Measurements from ENCODE around the gene SRGAP3. TPM values are rescaled to one million over a fixed set of nuclear protein-coding genes. Genes with fewer than 3 reads are reported as not detected.
"Not testable (repeated sequence)": the region's sequence is repeated elsewhere in the genome, so short reads cannot be mapped to it uniquely, and the experiment has no call there.

SRGAP3 gene
- total RNA-seq, 5 donors from 2014 or later (not counting 1 experiment from before 2014, with no cell fraction given) = 1.4 to 4.4 (median 2.8) TPM

DNA sequence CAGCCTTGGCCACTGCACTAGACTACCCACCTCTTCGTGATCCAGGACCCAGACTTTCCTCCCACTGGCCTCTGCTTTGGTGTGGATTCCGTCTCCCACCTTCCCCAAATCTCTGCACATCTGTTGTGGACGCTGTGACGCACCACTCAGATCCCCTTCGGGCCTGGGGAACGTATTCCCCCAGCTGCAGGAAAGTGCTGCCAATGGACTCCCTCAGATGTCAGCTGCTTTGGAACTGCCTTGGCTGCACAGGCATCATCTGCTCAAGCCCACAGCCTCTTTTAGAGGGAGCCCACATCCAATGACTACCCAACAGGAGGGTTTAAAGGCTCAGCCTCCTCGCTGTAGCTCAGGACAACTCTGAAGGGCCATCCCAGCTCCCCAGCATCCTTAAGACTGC lies 152.0 kb downstream of the SRGAP3 start:
- ChIA-PET CTCF (interaction anchor here in 1 of 2 donors (0.5 kb wide), 1 partner anchor 207 kb away, joined by 4 read pairs; no protein-coding TSS in a partner anchor), POLR2A (no interaction called here)
- peaks cover 0 to 9% of the 10 kb centered on the region in 2 experiments for H3K27me3 ChIP-seq (replicated peaks in 1 of 2; ENCODE audit: control insufficient read depth in 2 of 2, extremely low read depth in 1 of 2, insufficient read depth in 2 of 2, low read length in 1 of 2)
- peaks cover 0 to 2% of the 10 kb centered on the region in 2 donors for H3K27me3 Mint-ChIP-seq
- H3K27ac ChIP-seq (ENCODE audit: low read length) = no peak overlapping the region
- H3K36me3 Mint-ChIP-seq = no peaks in the 10 kb centered on the region
- 91% methylated on average over 7 of the region's 7 CpGs for WGBS (ENCODE audit: insufficient coverage)
- ATAC-seq (replicated peaks in 1 of 4) (no peak), DNase-seq (no peak)
- H3K9me3 Mint-ChIP-seq = no peaks in the 10 kb centered on the region
- H3K4me1 ChIP-seq (ENCODE audit: control insufficient read depth in 1 of 2, extremely low read depth in 1 of 2, insufficient read depth in 2 of 2, low read length in 2 of 2) = no peaks in the 10 kb centered on the region
- H3K27ac Mint-ChIP-seq = no peak overlapping the region
- H3K4me3 ChIP-seq (ENCODE audit: control insufficient read depth in 1 of 2, extremely low read depth in 1 of 2, low read length in 1 of 2) = no peak overlapping the region
- H3K4me3 Mint-ChIP-seq = no peak overlapping the region
- no peaks in the 10 kb centered on the region for H3K4me1 Mint-ChIP-seq
- no peaks in the 10 kb centered on the region for H3K9me3 ChIP-seq
- no peaks in the 10 kb centered on the region for H3K36me3 ChIP-seq (ENCODE audit: control insufficient read depth in 2 of 2, extremely low read depth in 1 of 2, insufficient read depth in 1 of 2, low read length in 1 of 2)

GRCh38 chr3:9091486-9092235 lies 157.8 kb downstream of the SRGAP3 start:
- Histone ChIP-seq H3K4me1 (ENCODE audit: control insufficient read depth in 1 of 2, extremely low read depth in 1 of 2, insufficient read depth in 2 of 2, low read length in 2 of 2) (no peaks in the 10 kb centered on the region), H3K27me3 (replicated peaks in 1 of 2; ENCODE audit: control insufficient read depth in 2 of 2, extremely low read depth in 1 of 2, insufficient read depth in 2 of 2, low read length in 1 of 2) (peaks cover 0 to 3% of the 10 kb centered on the region in 2 experiments), H3K27ac (ENCODE audit: low read length) (no peak overlapping the region), H3K9me3 (no peaks in the 10 kb centered on the region), H3K36me3 (ENCODE audit: control insufficient read depth in 2 of 2, extremely low read depth in 1 of 2, insufficient read depth in 1 of 2, low read length in 1 of 2) (no peaks in the 10 kb centered on the region), H3K4me3 (ENCODE audit: control insufficient read depth in 1 of 2, extremely low read depth in 1 of 2, low read length in 1 of 2) (no peak overlapping the region)
- POLR2A ChIA-PET = no interaction called here
- WGBS (ENCODE audit: insufficient coverage) = 81% methylated on average over 13 of the region's 15 CpGs
- no peaks in the 10 kb centered on the region for H3K36me3 Mint-ChIP-seq
- H3K27ac Mint-ChIP-seq = no peak overlapping the region
- no peaks in the 10 kb centered on the region for H3K4me1 Mint-ChIP-seq
- no peak overlapping the region for H3K4me3 Mint-ChIP-seq
- no peaks in the 10 kb centered on the region for H3K27me3 Mint-ChIP-seq
- no peaks in the 10 kb centered on the region for H3K9me3 Mint-ChIP-seq
- ATAC-seq (replicated peaks in 1 of 4) (no peak), DNase-seq (no peak)
- CTCF ChIA-PET = no interaction called here

GRCh38 chr3:9088441-9089353 lies 160.7 kb downstream of the SRGAP3 start:
- Mint-ChIP-seq H3K36me3 (no peaks in the 10 kb centered on the region), H3K9me3 (no peaks in the 10 kb centered on the region), H3K27me3 (no peaks in the 10 kb centered on the region), H3K27ac (no peak overlapping the region), H3K4me1 (no peaks in the 10 kb centered on the region), H3K4me3 (no peak overlapping the region)
- ChIA-PET CTCF (no interaction called here), POLR2A (no interaction called here)
- ATAC-seq (replicated peaks in 1 of 4) (no peak), DNase-seq (no peak)
- H3K4me3 ChIP-seq (ENCODE audit: control insufficient read depth in 1 of 2, extremely low read depth in 1 of 2, low read length in 1 of 2) = no peak overlapping the region
- H3K36me3 ChIP-seq (ENCODE audit: control insufficient read depth in 2 of 2, extremely low read depth in 1 of 2, insufficient read depth in 1 of 2, low read length in 1 of 2) = no peaks in the 10 kb centered on the region
- H3K27ac ChIP-seq (ENCODE audit: low read length) = no peak overlapping the region
- H3K27me3 ChIP-seq (replicated peaks in 1 of 2; ENCODE audit: control insufficient read depth in 2 of 2, extremely low read depth in 1 of 2, insufficient read depth in 2 of 2, low read length in 1 of 2) = peaks cover 0 to 3% of the 10 kb centered on the region in 2 experiments
- no peaks in the 10 kb centered on the region for H3K4me1 ChIP-seq (ENCODE audit: control insufficient read depth in 1 of 2, extremely low read depth in 1 of 2, insufficient read depth in 2 of 2, low read length in 2 of 2)
- H3K9me3 ChIP-seq = no peaks in the 10 kb centered on the region
- WGBS (ENCODE audit: insufficient coverage) = 85% methylated on average over 6 of the region's 12 CpGs

DNA sequence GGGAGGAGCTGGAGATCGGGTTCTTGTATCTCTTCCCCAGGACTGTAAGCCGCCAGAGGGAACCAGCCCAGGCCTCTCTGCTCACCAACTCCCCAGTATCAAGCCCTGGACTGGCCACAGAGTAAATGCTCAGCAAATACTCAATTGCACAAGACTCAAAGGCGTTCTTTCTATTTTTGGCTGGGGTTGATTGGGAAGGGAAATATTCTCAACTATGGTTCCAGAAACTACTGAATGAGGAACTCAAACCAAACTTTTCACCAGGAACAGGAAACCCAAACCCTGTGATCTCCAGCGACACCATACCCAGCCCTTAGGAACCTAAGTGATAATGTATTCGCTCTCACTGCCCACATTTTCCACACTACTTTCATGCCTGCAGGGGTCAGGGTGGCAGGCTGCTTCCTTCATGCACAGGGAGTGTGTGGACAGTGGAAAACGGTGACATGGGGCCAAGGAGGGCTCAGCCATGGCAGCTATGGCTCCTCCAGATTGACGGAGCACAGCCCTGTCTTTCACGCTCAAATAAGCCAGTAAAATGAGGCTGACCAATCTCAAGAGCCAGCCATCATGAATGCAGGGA lies 161.5 kb downstream of the SRGAP3 start:
- ChIA-PET POLR2A (interaction anchor here in 1 of 2 donors (0.6 kb wide), 1 partner anchor 195 kb away, joined by 5 read pairs; no protein-coding TSS in a partner anchor), CTCF (no interaction called here)
- Mint-ChIP-seq H3K4me3 (no peak overlapping the region), H3K36me3 (no peaks in the 10 kb centered on the region), H3K27me3 (no peaks in the 10 kb centered on the region), H3K27ac (no peak overlapping the region), H3K9me3 (no peaks in the 10 kb centered on the region), H3K4me1 (no peaks in the 10 kb centered on the region)
- Histone ChIP-seq H3K36me3 (ENCODE audit: control insufficient read depth in 2 of 2, extremely low read depth in 1 of 2, insufficient read depth in 1 of 2, low read length in 1 of 2) (no peaks in the 10 kb centered on the region), H3K27ac (ENCODE audit: low read length) (no peak overlapping the region), H3K27me3 (replicated peaks in 1 of 2; ENCODE audit: control insufficient read depth in 2 of 2, extremely low read depth in 1 of 2, insufficient read depth in 2 of 2, low read length in 1 of 2) (peaks cover 0 to 3% of the 10 kb centered on the region in 2 experiments), H3K4me3 (ENCODE audit: control insufficient read depth in 1 of 2, extremely low read depth in 1 of 2, low read length in 1 of 2) (no peak overlapping the region), H3K9me3 (no peaks in the 10 kb centered on the region), H3K4me1 (ENCODE audit: control insufficient read depth in 1 of 2, extremely low read depth in 1 of 2, insufficient read depth in 2 of 2, low read length in 2 of 2) (no peaks in the 10 kb centered on the region)
- 67% methylated on average over 3 of the region's 8 CpGs for WGBS (ENCODE audit: insufficient coverage)
- DNase-seq = no peak
- no peak for ATAC-seq (replicated peaks in 1 of 4)

- H3K4me1 ChIP-seq (ENCODE audit: control insufficient read depth in 1 of 2, extremely low read depth in 1 of 2, insufficient read depth in 2 of 2, low read length in 2 of 2); POLR2A ChIA-PET; H3K36me3 ChIP-seq (ENCODE audit: control insufficient read depth in 2 of 2, extremely low read depth in 1 of 2, insufficient read depth in 1 of 2, low read length in 1 of 2); H3K27me3 ChIP-seq (replicated peaks in 1 of 2; ENCODE audit: control insufficient read depth in 2 of 2, extremely low read depth in 1 of 2, insufficient read depth in 2 of 2, low read length in 1 of 2); H3K27ac ChIP-seq (ENCODE audit: low read length); H3K4me1 Mint-ChIP-seq; H3K9me3 ChIP-seq; H3K27me3 Mint-ChIP-seq; H3K36me3 Mint-ChIP-seq; CTCF ChIA-PET; H3K9me3 Mint-ChIP-seq; DNase-seq; H3K4me3 ChIP-seq (ENCODE audit: control insufficient read depth in 1 of 2, extremely low read depth in 1 of 2, low read length in 1 of 2); H3K27ac Mint-ChIP-seq; H3K4me3 Mint-ChIP-seq; ATAC-seq (replicated peaks in 1 of 4): not testable (repeated sequence)
- WGBS (ENCODE audit: insufficient coverage) = no CpG with 5 or more reads among the region's 2 CpGs
These were observed 164.0 kb downstream of the SRGAP3 start for GRCh38 chr3:9085428-9085827.

- CTCF ChIA-PET = no interaction called here
- ATAC-seq (replicated peaks in 1 of 4) = no peak
- H3K9me3 ChIP-seq = no peaks in the 10 kb centered on the region
- no peaks in the 10 kb centered on the region for H3K27me3 ChIP-seq (replicated peaks in 1 of 2; ENCODE audit: control insufficient read depth in 2 of 2, extremely low read depth in 1 of 2, insufficient read depth in 2 of 2, low read length in 1 of 2)
- no peak overlapping the region for H3K4me3 ChIP-seq (ENCODE audit: control insufficient read depth in 1 of 2, extremely low read depth in 1 of 2, low read length in 1 of 2)
- H3K4me1 ChIP-seq (ENCODE audit: control insufficient read depth in 1 of 2, extremely low read depth in 1 of 2, insufficient read depth in 2 of 2, low read length in 2 of 2) = no peaks in the 10 kb centered on the region
- no peak for DNase-seq
- Mint-ChIP-seq H3K9me3 (no peaks in the 10 kb centered on the region), H3K4me1 (no peaks in the 10 kb centered on the region), H3K36me3 (no peaks in the 10 kb centered on the region), H3K4me3 (no peak overlapping the region), H3K27me3 (no peaks in the 10 kb centered on the region), H3K27ac (no peak overlapping the region)
- WGBS (ENCODE audit: insufficient coverage) = 86% methylated on average over 1 of the region's 1 CpG
- POLR2A ChIA-PET = no interaction called here
- no peaks in the 10 kb centered on the region for H3K36me3 ChIP-seq (ENCODE audit: control insufficient read depth in 2 of 2, extremely low read depth in 1 of 2, insufficient read depth in 1 of 2, low read length in 1 of 2)
- no peak overlapping the region for H3K27ac ChIP-seq (ENCODE audit: low read length)
These were observed 168.1 kb downstream of the SRGAP3 start for GRCh38 chr3:9081184-9081818.
